Glomerular endothelial cell (primary cell): ENCODE data around the gene DUOXA2. TPM values are rescaled to one million over a fixed set of nuclear protein-coding genes. Genes with fewer than 3 reads are reported as not detected.

Experiments used
- DNase-seq: peaks from one replicate; pipeline ENCODE4 v3.0.0-alpha.2; 2011; ENCODE audit warnings: low read depth, low spot score; ENCODE audit errors: extremely low read depth
- total RNA-seq: library from RNA; depleted of rRNA; stranded (reverse); fragments of >200 nt; gene quantifications from 2 replicates; pipeline ENCODE4 v1.2.3, GENCODE V29; 2015

DUOXA2 gene
- total RNA-seq, 1 donor from 2014 or later = not detected

DNA sequence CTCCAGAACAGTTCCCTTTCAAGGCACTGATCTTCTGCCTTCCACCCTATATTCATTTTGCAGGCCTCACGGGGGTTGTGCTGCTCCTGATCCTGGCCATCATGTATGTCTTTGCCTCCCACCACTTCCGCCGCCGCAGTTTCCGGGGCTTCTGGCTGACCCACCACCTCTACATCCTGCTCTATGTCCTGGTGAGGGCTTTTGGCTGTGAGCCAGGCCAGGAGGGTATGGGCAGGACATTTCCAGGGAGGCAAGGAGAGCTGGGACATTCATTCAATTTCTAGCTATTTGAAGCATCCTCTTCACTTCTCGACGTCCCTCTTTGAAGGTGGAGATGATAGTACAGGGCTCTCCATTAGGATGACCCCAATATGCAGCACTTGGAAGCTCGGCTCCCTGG is 41.6 kb downstream of the DUOXA2 start:
- no peak for DNase-seq

DNA sequence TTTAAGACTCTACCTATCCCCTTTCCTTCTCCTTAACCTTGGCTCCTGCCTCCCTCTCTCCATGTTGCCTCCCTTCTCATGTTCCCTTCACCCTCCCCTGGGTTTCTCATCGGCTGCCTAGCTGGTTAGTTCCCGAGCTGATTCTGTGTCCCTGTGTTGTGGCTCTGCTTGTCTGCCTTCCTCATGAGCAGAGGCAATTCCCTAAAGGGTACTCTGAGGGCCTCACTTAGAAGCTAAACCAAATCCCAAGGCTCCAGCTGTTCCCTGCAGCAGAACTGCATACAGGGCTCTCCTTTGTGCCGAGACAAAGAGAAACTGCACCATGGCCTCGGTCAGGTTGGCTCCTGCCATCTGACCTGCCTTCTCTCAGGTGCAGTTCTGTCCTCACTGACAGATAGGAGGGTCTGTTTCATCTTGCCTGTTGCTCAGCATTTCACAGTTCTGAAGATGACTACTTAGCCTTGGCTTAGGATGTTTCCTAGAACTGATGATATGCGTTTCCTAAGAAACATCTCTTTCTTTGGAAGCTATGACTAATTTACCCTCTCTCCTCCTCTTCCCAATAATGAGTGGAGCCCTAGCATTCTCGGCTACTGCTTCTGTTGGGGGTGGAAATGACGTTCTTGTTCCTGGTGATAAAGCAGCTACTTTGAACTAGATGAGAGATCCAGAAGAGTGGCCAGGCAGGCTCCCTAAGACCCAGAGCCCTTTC is 42.8 kb downstream of the DUOXA2 start:
- DNase-seq = no peak

DNA sequence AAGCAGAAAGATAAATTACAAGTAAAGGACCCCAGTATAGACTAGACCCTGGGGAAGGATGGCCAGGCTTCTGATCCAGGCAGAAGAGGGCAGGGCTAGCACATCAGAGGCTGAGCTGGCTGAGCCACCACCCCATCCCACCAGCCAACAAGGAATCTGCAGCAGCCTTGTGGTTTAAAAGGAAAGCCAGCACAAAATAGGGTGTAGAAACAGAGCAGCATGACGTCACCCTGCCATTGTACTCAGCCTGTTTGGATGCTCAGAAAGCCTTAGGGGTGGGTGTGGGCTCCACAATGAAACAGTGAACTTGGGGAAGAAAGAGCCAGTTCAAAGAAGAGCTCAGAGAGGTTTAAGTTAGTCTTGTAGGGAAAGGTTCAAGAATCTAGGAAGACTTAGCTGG is 43.8 kb downstream of the DUOXA2 start:
- DNase-seq = no peak

DNA sequence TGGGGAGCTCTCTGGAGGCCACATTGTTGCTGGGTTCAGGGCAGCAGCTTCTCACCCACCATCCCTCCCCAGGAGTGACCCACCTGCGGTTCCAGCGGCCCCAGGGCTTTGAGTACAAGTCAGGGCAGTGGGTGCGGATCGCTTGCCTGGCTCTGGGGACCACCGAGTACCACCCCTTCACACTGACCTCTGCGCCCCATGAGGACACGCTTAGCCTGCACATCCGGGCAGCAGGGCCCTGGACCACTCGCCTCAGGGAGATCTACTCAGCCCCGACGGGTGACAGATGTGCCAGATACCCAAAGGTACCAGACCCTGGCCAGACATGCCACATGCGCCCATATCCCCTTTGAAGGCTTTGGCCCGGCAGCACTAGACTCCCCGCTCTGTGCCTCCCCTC is 47.5 kb downstream of the DUOXA2 start:
- no peak for DNase-seq

DNA sequence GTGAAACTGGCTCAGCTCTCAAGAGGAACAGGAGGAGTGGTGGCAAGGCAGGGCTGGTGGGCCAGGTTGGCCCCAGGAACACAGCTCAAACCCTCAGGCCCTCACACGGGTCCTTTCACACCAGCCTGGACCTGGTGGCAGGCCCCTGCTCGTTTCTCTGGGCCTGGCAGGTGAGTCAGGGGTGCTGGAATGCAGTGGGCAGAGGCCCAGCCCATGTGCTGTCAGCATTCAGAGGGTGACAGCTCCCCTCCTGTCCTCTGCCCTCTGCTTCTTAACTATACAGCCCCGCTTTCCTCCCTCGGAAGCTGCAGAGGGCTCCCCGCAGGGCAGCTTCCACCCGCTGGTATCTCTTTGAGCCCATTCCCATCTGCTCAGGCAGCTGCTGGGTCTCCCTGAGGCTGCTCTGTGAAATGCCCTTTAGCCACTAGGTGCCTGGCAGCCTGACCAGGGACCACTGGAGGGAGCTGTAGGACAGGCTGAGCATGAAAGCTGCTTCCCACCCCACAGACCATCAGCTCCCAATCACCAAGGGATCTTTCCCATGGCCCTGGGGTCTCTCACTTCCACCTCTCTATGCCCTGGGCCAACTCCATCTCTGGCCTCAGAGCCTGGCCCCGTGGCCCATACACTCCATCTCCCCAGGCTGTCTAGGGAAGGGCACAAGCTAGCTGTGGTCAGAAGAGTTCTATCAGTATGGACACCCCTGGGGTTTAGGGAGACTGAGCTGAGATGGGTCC is 48.8 kb downstream of the DUOXA2 start:
- DNase-seq = peak; percentile 37

DNA sequence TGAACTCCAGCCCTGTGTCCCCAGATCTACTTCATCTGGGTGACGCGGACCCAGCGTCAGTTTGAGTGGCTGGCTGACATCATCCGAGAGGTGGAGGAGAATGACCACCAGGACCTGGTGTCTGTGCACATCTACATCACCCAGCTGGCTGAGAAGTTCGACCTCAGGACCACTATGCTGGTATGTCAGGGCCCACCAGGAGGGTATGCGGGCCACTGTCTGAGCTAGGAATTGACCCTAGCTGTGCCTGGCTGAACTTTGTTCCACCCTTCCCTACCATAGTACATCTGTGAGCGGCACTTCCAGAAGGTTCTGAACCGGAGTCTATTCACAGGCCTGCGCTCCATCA is 49.4 kb downstream of the DUOXA2 start:
- no peak for DNase-seq

DNA sequence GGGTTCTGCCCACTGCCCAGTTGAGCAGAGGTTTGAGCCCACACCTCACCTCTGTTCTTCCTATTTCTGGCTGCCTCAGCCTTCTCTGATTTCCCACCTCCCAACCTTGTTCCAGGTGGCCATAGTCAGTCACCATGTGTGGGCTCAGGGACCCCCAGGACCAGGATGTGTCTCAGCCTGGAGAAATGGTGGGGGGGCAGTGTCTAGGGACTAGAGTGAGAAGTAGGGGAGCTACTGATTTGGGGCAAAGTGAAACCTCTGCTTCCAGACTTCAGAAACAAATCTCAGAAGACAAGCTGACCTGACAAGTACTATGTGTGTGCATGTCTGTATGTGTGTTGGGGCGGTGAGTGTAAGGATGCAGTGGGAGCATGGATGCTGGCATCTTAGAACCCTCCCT is 50.8 kb downstream of the DUOXA2 start:
- no peak for DNase-seq

DNA sequence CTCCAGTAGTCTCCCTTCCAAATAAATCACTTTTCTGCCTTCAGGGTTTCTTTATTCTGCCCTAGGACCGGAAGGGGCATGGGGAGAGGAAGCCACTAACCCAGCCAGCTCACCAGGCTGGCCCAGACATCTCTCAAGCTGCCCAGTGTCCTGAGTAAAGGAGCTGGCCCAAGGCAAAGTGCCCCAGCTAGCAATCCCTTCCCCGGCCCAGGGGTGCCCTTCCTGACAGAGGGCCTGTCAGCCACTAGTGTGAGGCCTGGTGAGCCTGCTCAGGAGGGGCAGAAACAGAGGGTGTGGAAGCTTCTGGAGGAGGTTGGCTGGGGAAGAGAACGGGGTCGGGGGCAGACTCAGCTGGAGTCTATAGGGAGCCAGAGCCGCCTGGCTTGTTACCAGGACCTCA is 51.4 kb downstream of the DUOXA2 start:
- DNase-seq = no peak

DNA sequence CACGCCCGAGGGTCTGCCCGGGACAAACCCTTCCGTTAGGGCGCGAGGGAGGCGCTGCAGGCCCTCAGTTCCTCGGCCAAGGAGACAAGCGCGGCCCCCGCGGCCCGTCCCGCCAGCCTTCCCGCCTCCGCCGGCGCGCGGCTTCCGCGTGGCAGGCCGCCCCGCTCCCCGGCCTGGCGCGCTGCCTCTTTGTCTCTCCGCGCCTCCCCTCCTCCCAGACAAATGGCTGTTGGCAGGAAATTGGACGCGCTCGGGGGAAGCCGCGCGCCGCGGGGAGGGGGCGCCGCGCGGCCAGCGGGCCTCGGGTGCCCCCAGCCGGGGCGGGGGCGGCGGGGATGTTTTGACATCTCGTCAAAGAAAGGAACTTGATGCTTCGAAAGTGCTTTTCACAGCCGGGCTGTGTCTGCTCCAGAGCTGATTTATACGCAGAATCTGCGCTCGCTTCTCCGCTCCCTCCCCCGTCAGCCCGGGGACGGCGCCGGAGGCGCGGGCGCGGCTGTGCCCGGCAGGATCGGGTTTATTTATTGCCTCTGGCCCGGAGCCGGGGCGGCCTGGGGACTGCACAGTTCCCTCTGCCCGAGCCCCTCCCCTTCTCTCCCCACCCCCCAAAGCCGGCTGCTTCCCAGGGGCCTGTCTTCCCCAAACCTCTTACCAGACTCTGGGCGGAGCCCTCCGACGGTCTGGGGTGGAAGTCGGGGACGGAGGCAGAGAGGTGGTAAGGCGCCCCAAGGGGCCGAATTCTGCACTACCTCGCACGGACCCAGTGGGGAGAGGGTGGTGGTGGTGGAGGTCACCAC is 52.9 kb downstream of the DUOXA2 start:
- DNase-seq = peak; percentile 29

DNA sequence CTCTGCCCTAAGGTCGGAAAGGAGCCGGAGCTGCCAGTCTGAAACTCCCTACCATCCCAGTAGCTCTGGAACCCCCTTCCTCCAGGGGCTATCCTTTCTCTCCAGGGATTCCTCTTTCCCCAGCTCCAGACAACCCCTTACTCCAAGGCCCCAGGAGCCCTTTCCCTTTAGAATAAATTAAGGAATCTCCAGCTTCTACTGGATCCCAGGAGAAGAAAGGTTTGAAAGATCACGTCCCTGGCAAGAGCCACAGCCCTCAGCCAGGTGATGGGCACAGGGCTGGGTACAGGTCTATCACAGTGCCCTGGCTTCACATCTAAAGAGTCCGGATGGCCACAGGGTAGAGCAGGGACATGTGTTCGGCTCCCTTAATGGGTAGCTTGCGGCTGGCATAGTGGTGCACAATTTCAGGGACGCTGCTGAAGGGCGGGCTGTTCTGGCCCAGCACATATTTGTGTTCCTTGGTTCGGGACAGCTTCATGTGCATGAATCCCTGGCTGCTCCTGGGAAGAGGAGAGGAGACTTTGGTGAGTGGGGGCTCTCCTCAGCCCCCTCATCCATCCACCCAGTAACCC is 53.6 kb downstream of the DUOXA2 start:
- DNase-seq = no peak

Other genes with a start within 250 kb of the DUOXA2 start
- gene TERB2, start 157.6 kb upstream of the DUOXA2 start, total RNA-seq = not detected in 2 replicates
- 6.4 and 9.0 TPM in 2 replicates for gene SORD, start 91.1 kb upstream of the DUOXA2 start, total RNA-seq
- gene DUOX2, start 154 bp upstream of the DUOXA2 start, total RNA-seq = not detected in 2 replicates
- gene DUOXA1, start 15.6 kb downstream of the DUOXA2 start, total RNA-seq = not detected in 2 replicates
- not detected in 2 replicates for gene DUOX1, start 15.7 kb downstream of the DUOXA2 start, total RNA-seq
- 1.9 and 2.8 TPM in 2 replicates for gene SHF, start 73.6 kb downstream of the DUOXA2 start, total RNA-seq
- not detected in 2 replicates for gene SLC28A2, start 137.9 kb downstream of the DUOXA2 start, total RNA-seq